ENCODE data around the gene PLAC8L1.

Gene PLAC8L1

DNA sequence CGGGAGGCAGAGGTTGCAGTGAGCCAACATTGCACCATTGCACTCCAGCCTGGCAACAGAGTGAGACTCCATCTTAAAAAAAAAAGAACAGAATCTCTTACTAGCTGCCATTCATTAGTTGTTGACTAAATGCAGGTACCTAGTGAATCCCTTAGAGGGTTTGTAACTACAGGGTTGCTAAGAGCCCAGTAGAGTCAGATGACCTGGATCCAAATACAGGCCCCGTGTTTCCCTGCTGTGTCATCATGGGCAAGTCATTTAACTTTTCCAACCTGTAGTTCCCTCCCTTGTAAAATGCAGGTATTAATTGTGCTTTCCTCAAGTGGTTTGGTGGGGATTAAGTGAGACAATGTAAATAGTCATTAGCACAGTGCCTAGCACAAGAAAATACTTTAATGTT lies 32.8 kb downstream of the PLAC8L1 start:
- TF ChIP-seq, protein P1, sequence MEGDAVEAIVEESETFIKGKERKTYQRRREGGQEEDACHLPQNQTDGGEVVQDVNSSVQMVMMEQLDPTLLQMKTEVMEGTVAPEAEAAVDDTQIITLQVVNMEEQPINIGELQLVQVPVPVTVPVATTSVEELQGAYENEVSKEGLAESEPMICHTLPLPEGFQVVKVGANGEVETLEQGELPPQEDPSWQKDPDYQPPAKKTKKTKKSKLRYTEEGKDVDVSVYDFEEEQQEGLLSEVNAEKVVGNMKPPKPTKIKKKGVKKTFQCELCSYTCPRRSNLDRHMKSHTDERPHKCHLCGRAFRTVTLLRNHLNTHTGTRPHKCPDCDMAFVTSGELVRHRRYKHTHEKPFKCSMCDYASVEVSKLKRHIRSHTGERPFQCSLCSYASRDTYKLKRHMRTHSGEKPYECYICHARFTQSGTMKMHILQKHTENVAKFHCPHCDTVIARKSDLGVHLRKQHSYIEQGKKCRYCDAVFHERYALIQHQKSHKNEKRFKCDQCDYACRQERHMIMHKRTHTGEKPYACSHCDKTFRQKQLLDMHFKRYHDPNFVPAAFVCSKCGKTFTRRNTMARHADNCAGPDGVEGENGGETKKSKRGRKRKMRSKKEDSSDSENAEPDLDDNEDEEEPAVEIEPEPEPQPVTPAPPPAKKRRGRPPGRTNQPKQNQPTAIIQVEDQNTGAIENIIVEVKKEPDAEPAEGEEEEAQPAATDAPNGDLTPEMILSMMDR (IDR thresholded peaks at IDR 0.05; ENCODE audit: low read depth, low read length) = no peak
- no peak overlapping the region for H3K4me3 ChIP-seq (ENCODE audit: low read depth, low read length)

DNA sequence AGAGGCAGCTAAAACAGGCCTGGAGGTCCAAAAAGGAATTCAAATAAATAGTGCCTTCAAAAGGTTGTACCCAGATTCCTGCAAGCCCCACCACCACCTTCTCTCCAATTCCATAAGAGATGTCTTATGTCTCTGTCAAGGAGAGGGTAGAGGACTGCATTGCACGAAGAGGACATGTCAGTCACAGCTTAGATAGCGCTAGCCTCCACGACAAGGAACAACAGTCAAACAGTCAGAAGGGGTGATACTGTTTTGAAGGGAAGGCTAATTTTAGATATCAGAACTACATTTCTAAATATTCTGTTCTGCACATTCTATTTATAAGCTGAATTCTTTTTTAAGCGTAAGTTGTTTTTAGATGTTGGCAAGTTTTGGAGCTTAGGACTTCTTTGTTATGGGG lies 34.2 kb downstream of the PLAC8L1 start:
- H3K4me3 ChIP-seq (ENCODE audit: low read depth, low read length) = no peak overlapping the region
- TF ChIP-seq, protein P1 (IDR thresholded peaks at IDR 0.05; ENCODE audit: low read depth, low read length) = no peak

DNA sequence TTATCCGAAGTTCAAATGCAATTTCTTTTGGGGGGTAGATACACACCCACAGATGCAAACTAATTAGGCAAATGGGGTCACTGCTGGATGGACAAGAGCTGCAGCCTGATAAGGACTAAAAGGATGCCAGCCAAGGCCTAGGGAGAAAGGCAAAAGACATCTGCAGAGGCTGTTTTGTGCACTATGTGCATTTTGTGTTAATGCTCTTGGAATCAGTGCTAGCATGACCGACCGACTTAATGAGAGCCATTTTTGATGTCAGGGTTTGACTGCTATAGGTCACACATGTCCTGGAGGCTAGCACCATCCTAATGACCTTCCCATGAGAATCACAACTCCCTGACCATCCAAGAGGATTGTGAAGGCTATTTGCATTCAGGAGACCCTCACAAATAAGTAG lies 34.6 kb downstream of the PLAC8L1 start:
- no peak overlapping the region for H3K4me3 ChIP-seq (ENCODE audit: low read depth, low read length)
- TF ChIP-seq, protein P1 (IDR thresholded peaks at IDR 0.05; ENCODE audit: low read depth, low read length) = no peak

DNA sequence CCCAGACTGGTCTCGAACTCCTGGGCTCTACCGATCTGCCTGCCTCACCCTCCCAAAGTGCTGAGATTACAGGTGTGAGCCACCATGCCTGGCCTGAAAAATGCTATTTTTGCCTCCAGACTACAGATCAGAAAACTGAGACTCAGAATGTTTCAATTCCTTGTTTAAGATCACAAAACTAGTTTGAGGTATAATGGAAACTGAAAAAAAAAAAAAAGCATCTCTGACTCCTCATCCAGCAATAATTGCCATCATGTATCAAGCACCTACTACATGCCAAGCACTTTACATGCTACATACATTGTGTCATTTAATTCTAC lies 35.6 kb downstream of the PLAC8L1 start:
- TF ChIP-seq, protein P1 (IDR thresholded peaks at IDR 0.05; ENCODE audit: low read depth, low read length) = no peak

DNA sequence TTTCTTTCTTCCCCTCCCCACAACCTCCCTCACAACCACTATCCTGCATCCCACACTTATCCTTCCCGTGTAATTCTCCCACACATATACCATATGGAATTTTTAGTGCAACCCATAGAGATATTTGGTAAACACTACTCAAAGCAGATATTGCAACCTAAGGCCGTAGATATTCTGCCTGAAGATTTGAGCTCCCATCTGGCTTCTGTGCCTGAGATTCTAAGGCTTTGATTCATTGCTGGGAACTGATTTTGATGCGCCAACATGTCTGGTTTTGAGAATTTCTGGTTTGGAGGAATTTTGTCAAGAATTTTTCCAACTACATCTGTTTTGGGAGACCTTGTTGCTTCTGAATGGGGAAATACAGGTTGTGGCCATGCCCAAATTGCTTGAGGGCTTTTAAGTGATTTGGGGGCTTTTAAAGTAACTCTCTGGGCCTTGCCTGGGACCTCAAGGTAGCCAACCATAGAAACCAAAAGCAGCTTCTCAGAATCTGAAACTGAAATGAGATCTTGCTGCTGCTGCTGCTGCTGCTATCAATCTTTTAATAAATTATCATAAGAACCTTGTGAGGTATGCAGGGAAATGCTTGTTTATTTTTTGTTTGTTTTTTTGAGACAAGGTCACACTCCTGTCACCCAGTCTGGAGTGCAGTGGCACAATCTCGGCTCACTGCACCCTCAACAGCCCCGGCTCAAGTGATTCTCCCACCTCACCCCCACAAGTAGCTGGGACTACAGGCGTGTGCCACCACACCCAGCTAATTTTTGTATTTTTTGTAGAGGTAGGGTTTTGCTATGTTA lies 36.2 kb downstream of the PLAC8L1 start:
- TF ChIP-seq, protein P1 (IDR thresholded peaks at IDR 0.05; ENCODE audit: low read depth, low read length) = no peak

More for the DNA sequence above, 35.6 kb downstream of the PLAC8L1 start:
- no peak overlapping the region for H3K4me3 ChIP-seq (ENCODE audit: low read depth, low read length)

DNA sequence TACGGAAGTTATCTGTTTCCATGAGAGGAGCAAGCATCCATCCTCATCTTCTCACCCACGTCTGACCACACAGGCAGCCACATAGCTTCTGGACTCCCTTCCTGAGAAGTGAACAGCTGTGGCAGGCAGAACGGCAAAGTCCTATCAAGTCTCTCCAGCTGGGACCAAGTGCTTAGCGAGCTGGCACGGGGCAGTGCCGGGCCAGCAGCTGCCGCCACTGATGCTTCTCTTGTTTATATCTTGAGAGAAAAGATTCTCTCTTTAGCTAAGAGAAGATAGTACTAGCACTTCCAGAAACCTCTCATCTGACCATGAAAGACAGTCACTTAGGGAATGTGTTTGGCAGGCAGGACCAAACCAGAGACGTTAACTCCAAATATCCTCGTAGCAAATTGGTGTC lies 37.2 kb downstream of the PLAC8L1 start:
- TF ChIP-seq, protein P1 (IDR thresholded peaks at IDR 0.05; ENCODE audit: low read depth, low read length) = no peak
- H3K4me3 ChIP-seq (ENCODE audit: low read depth, low read length) = no peak overlapping the region

More for the DNA sequence above, 36.2 kb downstream of the PLAC8L1 start:
- H3K4me3 ChIP-seq (ENCODE audit: low read depth, low read length) = no peak overlapping the region

DNA sequence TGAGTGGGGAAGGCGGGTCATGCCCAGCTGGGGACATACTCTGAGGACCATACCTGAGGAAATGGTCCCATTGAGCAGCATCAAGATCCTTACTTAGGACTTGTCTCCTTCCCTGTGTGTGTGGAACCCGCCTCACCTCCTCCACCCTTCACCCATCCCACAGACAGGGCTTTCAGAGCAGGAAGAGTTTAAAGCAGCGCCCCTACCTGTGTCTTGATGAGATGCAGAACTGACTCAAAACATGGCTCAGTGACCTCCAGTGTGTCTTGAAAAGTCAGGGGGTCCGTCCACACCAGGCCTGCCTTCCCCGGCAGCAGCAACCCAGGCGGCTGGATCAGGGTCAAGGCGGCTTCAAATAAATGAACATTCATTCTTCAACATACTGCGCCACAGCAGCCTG lies 38.4 kb downstream of the PLAC8L1 start:
- TF ChIP-seq, protein P1 (IDR thresholded peaks at IDR 0.05; ENCODE audit: low read depth, low read length) = no peak
- no peak overlapping the region for H3K4me3 ChIP-seq (ENCODE audit: low read depth, low read length)

Measured in WI38 (cell line).